Calu3 (cell line): ENCODE results near the gene SLCO3A1. TPM values are rescaled to one million over a fixed set of nuclear protein-coding genes. Genes with fewer than 3 reads are reported as not detected.

ENCODE experiments used
- BruUV-seq: library from RNA; stranded (reverse); fragments of 400-500 nt; replicated peaks from 2 replicates; lab custom pipeline; 2021; lab: Mats Ljungman, UMichigan
- CTCF ChIA-PET: fragments of 300-600 bp; sonication (Branson Sonifier 250); formaldehyde crosslinking; loops from one replicate; lab custom pipeline; 2022; ENCODE audit warnings: antibody characterized with exemption; lab: Charles Lee
- DNase-seq: peaks from one replicate; pipeline ENCODE4 v3.0.0; 2022
- H3K27ac Mint-ChIP-seq: one replicate; pipeline ENCODE4 v1.8.0; 2022; ENCODE audit warnings: mixed read lengths; ENCODE audit not compliant: unreplicated experiment
- H3K27me3 Mint-ChIP-seq: one replicate; pipeline ENCODE4 v1.8.0; 2022; ENCODE audit warnings: mixed read lengths; ENCODE audit not compliant: unreplicated experiment
- H3K36me3 Mint-ChIP-seq: one replicate; pipeline ENCODE4 v1.8.0; 2022; ENCODE audit warnings: mild to moderate bottlenecking, moderate library complexity, mixed read lengths; ENCODE audit not compliant: insufficient read depth, unreplicated experiment
- H3K4me1 Mint-ChIP-seq: one replicate; pipeline ENCODE4 v1.8.0; 2022; ENCODE audit warnings: mild to moderate bottlenecking, low read depth, mixed read lengths; ENCODE audit not compliant: unreplicated experiment
- H3K4me3 Mint-ChIP-seq: one replicate; pipeline ENCODE4 v1.8.0; 2022; ENCODE audit warnings: mild to moderate bottlenecking, low read depth, moderate library complexity, mixed read lengths; ENCODE audit not compliant: unreplicated experiment
- H3K9me3 Mint-ChIP-seq: one replicate; pipeline ENCODE4 v1.8.0; 2022; ENCODE audit warnings: low read depth, mixed read lengths; ENCODE audit not compliant: unreplicated experiment
- CTCF ChIP-seq: fragments of 200-600 bp; IDR thresholded peaks from one replicate; pipeline ENCODE4 v1.8.0; 2022; ENCODE audit warnings: antibody characterized with exemption; ENCODE audit not compliant: unreplicated experiment
- intact Hi-C: fragments of 100-400 bp; cut with micrococcal nuclease; formaldehyde crosslinking; loops from one replicate; pipeline ENCODE4 v1.10.0; 2022; ENCODE audit not compliant: unreplicated experiment
- total RNA-seq: library from RNA; stranded (reverse); gene quantifications from 2 replicates; pipeline ENCODE4 v1.2.3, GENCODE V29; 2022

Gene SLCO3A1
- total RNA-seq, 1 experiment from 2014 or later: 65.9 TPM

GRCh38 chr15:91925794-91926193, 72.3 kb downstream of the SLCO3A1 start:
- TF ChIP-seq CTCF: no peak
- Mint-ChIP-seq H3K27ac (no peak overlapping the region), H3K27me3 (no peaks in the 10 kb centered on the region), H3K4me3 (no peak overlapping the region), H3K36me3 (no peaks in the 10 kb centered on the region), H3K9me3 (no peaks in the 10 kb centered on the region), H3K4me1 (peaks cover 55% of the 10 kb centered on the region)
- BruUV-seq: no TSS peak
- CTCF ChIA-PET: interaction anchor here (1.6 kb wide), 1 partner anchor 17 kb away, joined by 16 read pairs; no protein-coding TSS in a partner anchor
- DNase-seq: no peak
- intact Hi-C loops: no loop called here

GRCh38 chr15:91926908-91927270, 73.4 kb downstream of the SLCO3A1 start:
- no peaks in the 10 kb centered on the region for H3K9me3 Mint-ChIP-seq
- BruUV-seq: no TSS peak
- peaks cover 46% of the 10 kb centered on the region for H3K4me1 Mint-ChIP-seq
- no peaks in the 10 kb centered on the region for H3K27me3 Mint-ChIP-seq
- CTCF ChIA-PET: interaction anchor here (0.6 to 1.6 kb wide), 3 partner anchors 18 to 36 kb away, joined by 3 to 16 read pairs (median 5); no protein-coding TSS in a partner anchor
- H3K27ac Mint-ChIP-seq: no peak overlapping the region
- no peaks in the 10 kb centered on the region for H3K36me3 Mint-ChIP-seq
- no peak for DNase-seq
- H3K4me3 Mint-ChIP-seq: no peak overlapping the region
- intact Hi-C loops: no loop called here
- TF ChIP-seq CTCF: no peak

- H3K27me3 Mint-ChIP-seq: no peaks in the 10 kb centered on the region
- no peaks in the 10 kb centered on the region for H3K9me3 Mint-ChIP-seq
- no TSS peak for BruUV-seq
- no peak for DNase-seq
- no peak overlapping the region for H3K4me3 Mint-ChIP-seq
- H3K36me3 Mint-ChIP-seq: no peaks in the 10 kb centered on the region
- CTCF ChIA-PET: no interaction called here
- H3K4me1 Mint-ChIP-seq: peaks cover 39% of the 10 kb centered on the region
- H3K27ac Mint-ChIP-seq: no peak overlapping the region
- intact Hi-C loops: no loop called here
- TF ChIP-seq CTCF: no peak
Measured at GRCh38 chr15:91927585-91927984, 74.1 kb downstream of the SLCO3A1 start.

- CTCF ChIA-PET: interaction anchor here (0.8 kb wide), 1 partner anchor 8 kb away, joined by 3 read pairs; no protein-coding TSS in a partner anchor
- H3K9me3 Mint-ChIP-seq: no peaks in the 10 kb centered on the region
- H3K27me3 Mint-ChIP-seq: no peaks in the 10 kb centered on the region
- H3K27ac Mint-ChIP-seq: no peak overlapping the region
- no peak overlapping the region for H3K4me3 Mint-ChIP-seq
- intact Hi-C loops: no loop called here
- no peak for DNase-seq
- H3K4me1 Mint-ChIP-seq: peaks cover 30% of the 10 kb centered on the region
- TF ChIP-seq CTCF: no peak
- BruUV-seq: no TSS peak
- no peaks in the 10 kb centered on the region for H3K36me3 Mint-ChIP-seq
Measured at GRCh38 chr15:91928675-91929074, 75.2 kb downstream of the SLCO3A1 start.
